HG02981 (cell line): Measurements from ENCODE around the gene UCKL1.

ENCODE experiments used
- ATAC-seq: cut with Tn5 transposase; IDR thresholded peaks from one replicate; pipeline ENCODE4 v1.9.1; 2021; ENCODE audit warnings: mild to moderate bottlenecking, moderate library complexity; ENCODE audit not compliant: unreplicated experiment

Gene UCKL1

DNA sequence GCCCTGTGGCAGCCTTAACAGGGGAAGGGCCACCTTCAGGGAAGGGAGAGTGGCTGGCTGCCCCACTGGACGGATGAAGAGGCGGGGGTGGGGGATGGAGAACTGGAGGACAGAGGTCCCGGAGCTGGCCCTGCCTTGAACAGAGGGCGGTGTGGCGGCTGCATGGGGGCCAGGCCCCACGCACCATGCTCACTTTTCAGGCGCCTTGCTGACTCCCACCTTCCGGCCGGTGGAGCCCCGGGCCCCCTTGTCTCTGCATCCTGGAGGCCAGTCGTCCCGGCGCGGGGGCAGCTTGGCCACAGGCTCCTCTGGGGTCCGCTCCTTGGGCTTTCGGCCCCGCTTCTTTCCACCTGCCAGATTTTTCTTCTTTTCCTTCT lies 3.5 kb upstream of the UCKL1 start:
- no peak for ATAC-seq

- no peak for ATAC-seq
Observed at GRCh38 chr20:63958964-63959698, 2.9 kb upstream of the UCKL1 start.

- no peak for ATAC-seq
Observed at GRCh38 chr20:63958471-63958870, 2.3 kb upstream of the UCKL1 start.

- ATAC-seq, result no peak
Observed at GRCh38 chr20:63957690-63958441, 1.6 kb upstream of the UCKL1 start.

- ATAC-seq, result no peak
Observed at GRCh38 chr20:63957004-63957689, 931 bp upstream of the UCKL1 start.

GRCh38 chr20:63956664-63957003 lies 418 bp upstream of the UCKL1 start:
- ATAC-seq, result no peak

DNA sequence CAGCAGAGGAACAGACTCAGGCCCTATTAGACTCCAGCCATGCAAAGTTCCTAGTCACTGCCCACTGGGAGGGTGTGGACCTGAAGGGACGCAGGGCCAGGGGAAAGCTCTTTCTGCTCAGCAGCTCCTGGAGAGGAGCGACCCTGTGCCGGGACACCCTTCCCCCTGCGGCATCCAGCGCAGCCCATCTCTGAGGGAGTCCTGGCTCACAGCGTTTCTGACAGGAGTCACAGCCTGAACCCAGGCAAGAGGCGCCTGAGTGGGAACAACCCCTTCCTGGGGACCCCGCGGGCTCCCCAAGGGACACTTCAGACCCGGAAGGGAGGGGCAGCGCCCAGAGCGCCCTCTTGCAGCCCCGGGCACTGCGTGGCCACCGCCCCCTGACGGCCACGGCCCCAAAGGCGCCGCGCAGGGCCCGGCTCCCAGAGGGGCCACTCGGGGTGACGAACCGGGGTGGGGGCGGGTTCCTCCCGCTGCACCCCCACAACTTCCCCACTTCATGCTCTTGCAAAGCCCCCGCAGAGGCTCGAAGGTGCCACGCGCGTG lies 862 bp downstream of the UCKL1 start:
- no peak for ATAC-seq

GRCh38 chr20:63953764-63954429 lies 2.3 kb downstream of the UCKL1 start:
- no peak for ATAC-seq

GRCh38 chr20:63952769-63953168 lies 3.4 kb downstream of the UCKL1 start:
- no peak for ATAC-seq

- no peak for ATAC-seq
Observed at GRCh38 chr20:63952210-63952535, 4.0 kb downstream of the UCKL1 start.

DNA sequence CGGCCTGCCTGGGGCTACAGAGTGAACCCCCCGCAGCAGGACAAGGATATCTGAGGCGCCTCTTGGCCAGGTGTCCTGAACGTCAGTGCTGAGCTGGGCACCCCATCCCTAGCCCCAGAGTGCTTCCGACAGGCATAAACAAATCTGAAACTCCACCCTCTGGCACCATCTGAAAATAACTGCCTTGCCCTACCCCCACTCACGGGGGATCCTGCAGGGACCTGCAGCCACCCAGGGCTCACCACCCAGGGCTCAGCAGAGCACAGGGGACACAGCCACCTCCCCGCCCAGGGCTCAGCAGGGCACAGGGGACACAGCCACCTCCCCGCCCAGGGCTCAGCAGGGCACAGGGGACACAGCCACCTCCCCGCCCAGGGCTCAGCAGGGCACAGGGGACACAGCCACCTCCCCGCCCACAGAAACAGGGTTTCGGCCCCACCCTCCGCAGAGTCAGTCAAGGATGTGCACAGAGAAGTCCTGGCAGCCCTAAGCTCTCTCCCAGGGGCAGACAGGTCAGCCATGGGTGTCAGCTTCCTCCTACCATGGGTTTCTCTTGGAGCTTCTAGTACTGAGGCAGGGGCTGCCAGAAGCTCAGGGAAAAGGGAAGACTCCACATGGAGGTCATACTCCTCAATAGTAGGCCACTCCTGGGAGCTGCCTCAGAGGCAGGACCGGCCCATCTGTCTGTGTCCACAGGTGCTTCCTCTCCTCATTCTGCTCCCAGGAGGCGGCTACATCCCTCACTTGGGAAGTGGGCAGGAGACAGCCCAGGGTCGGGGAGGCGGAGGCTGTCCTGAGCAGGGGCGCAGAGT lies 4.6 kb downstream of the UCKL1 start:
- no peak for ATAC-seq

DNA sequence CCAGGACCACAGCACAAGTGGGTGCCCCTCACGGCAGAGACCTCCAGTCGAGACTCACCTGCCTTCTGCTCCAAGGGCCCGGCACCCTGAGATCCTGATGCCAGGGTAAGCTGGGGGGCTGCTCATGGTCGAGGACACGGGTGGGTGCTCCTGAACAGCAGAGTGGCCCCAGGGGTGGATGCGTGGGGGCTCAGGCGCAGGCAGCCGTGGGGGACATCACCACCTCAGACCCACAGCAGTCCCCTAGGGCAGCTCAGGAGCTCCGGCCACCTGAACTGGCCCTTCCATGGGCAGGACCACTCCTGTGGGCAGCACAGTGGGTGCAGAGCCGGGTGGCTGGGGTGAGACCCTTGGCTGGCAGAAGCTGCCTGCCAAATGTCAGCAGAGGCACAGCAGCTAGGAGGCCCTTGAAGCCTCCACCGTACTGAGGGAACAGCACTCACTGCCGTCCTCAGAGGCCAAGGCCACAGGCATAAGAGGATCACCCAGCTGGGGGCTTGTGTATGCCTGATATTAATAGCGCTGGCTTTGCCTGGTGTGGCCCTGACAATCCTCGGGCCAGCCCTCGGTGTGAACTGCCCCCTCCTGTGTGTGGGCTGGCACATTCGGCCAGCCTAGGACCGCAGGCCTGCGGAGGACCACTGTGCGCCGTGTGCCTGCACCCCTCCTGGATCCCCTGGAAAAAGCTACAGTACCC lies 5.4 kb downstream of the UCKL1 start:
- no peak for ATAC-seq

- no peak for ATAC-seq
Observed at GRCh38 chr20:63947638-63948456, 8.4 kb downstream of the UCKL1 start.

GRCh38 chr20:63946986-63947637 lies 9.1 kb downstream of the UCKL1 start:
- ATAC-seq, result no peak

DNA sequence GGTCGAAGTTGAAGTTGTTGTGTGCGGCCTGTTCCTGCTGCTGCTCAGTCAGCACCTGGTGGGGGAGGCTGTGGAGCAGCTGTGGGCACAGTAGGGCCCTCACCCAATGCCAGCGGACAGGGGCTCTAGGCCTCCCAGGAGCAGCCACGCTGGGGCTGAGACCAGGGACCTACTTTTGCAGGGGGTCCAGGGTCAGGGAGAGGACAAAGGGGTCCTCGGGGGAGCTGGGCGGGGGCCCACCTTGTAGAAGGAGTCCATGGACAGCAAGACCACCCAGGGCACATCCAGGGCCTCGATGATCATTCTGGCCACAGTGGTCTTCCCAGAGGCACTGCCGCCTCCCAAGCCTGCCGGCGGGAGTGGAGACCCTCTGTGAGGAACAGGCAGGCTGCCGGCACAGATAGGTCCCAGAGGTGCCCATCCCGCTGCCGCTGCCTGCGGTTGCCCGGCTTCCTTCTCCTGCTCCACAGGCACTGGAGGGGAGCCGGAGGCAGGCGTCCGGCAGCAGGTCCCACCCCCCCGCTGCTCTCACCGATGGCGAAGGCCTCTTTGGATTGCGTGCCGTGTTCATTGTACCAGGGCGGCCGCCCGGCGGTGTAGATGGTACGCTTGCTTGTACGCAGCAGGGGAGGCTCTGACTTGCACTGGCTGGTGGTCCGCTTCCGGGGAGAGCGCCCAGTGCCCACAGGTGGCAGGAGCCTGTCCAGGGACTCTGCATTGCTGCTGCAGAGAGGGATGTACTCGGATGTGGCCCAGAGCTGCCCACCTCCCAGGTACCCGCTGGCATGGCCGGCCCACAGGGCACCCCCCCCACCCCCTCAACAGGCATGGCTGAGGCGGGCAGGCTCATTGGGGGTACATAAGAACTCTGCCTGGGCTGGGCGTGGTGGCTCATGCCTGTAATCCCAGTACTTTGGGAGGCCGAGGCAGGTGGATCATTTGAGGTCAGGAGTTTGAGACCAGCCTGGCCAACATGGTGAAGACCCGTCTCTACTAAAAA lies 10.0 kb downstream of the UCKL1 start:
- no peak for ATAC-seq

DNA sequence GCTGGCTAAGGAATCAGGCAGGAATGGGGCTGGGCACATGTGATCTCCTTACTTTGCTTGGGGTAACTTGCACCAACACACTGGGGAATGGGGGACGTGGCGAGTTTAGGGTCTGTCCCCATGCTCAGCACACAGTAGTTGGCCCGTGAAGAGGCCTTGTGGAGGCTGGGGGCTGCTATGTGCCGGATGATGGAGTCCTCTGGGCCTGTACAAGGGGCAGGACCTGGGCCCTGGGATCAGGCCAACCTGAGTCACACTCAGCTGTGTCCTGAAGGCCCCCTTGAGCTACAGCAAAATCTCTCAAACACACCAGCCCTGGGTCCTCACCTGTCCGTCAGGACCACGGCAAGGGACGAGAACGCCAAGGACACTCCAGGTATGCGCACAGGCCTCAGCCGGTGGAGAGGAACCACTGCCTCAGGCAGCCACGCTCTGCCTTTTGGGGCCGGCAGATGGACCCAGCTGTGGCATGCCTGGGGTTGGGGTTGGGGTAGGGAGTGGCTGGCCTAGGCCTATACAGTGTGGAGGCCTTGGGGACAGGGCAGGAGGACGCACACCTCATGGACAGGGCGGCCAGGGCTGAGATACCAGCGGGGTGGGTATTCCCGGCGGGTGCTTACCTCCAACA lies 11.1 kb downstream of the UCKL1 start:
- ATAC-seq, result no peak
